Stimulated activated naive CD4-positive, alpha-beta T cell treated with Interleukin-2 at 50 U/mL for 16 hours (primary cell): Measurements from ENCODE around the gene KCNF1.

ENCODE experiments used
- DNase-seq: peaks from one replicate; lab custom pipeline; 2025; lab: John Stamatoyannopoulos, UW

The KCNF1 gene

GRCh38 chr2:10911291-10912075 is at the start of gene KCNF1:
TSS of gene KCNF1 (plus strand) at chr2:10911934. CDS start at chr2:10912427, 493 bp downstream.
- DNase-seq: no peak

- no peak for DNase-seq
Measured at GRCh38 chr2:10862330-10862729, 49.4 kb upstream of the KCNF1 start.

- no peak for DNase-seq
Measured at GRCh38 chr2:10863047-10863446, 48.7 kb upstream of the KCNF1 start.

GRCh38 chr2:10863837-10864236 is 47.9 kb upstream of the KCNF1 start:
- no peak for DNase-seq

- DNase-seq: no peak
Measured at GRCh38 chr2:10864251-10864650, 47.5 kb upstream of the KCNF1 start.

- no peak for DNase-seq
Measured at GRCh38 chr2:10864861-10865636, 46.7 kb upstream of the KCNF1 start.

- no peak for DNase-seq
Measured at GRCh38 chr2:10865841-10866240, 45.9 kb upstream of the KCNF1 start.

GRCh38 chr2:10867692-10868420 is 43.9 kb upstream of the KCNF1 start:
- no peak for DNase-seq

GRCh38 chr2:10868465-10869314 is 43.0 kb upstream of the KCNF1 start:
- no peak for DNase-seq

GRCh38 chr2:10871978-10872377 is 39.8 kb upstream of the KCNF1 start:
- no peak for DNase-seq

GRCh38 chr2:10873171-10873570 is 38.6 kb upstream of the KCNF1 start:
- no peak for DNase-seq

- DNase-seq: no peak
Measured at GRCh38 chr2:10873790-10874437, 37.8 kb upstream of the KCNF1 start.

GRCh38 chr2:10875126-10875525 is 36.6 kb upstream of the KCNF1 start:
- no peak for DNase-seq

- DNase-seq: no peak
Measured at GRCh38 chr2:10876394-10876793, 35.3 kb upstream of the KCNF1 start.

GRCh38 chr2:10876963-10877362 is 34.8 kb upstream of the KCNF1 start:
- DNase-seq: no peak

- DNase-seq: no peak
Measured at GRCh38 chr2:10877651-10878111, 34.1 kb upstream of the KCNF1 start.

GRCh38 chr2:10878268-10878915 is 33.3 kb upstream of the KCNF1 start:
- no peak for DNase-seq

GRCh38 chr2:10879159-10879558 is 32.6 kb upstream of the KCNF1 start:
- DNase-seq: no peak

- DNase-seq: no peak
Measured at GRCh38 chr2:10879624-10880585, 31.8 kb upstream of the KCNF1 start.
